H9 (cell line): ENCODE results near the gene ACBD6. TPM values are rescaled to one million over a fixed set of nuclear protein-coding genes. Genes with fewer than 3 reads are reported as not detected.

Experiments used
- DNase-seq: peaks from one replicate; pipeline ENCODE4 v3.0.0-alpha.2; 2017
- H2AFZ ChIP-seq: one replicate; pipeline ENCODE4 v1.6.1; 2013; ENCODE audit warnings: mild to moderate bottlenecking, low read length, control low read depth, moderate library complexity
- H2AK5ac ChIP-seq: 2 replicates; pipeline ENCODE4 v1.6.1; 2013; ENCODE audit warnings: low read length, control low read depth, mixed read lengths; ENCODE audit not compliant: insufficient read length
- H2BK120ac ChIP-seq: one replicate; pipeline ENCODE4 v1.6.1; 2013; ENCODE audit warnings: low read depth, mild to moderate bottlenecking, low read length, control low read depth, inconsistent platforms; ENCODE audit not compliant: poor library complexity, severe bottlenecking
- H2BK12ac ChIP-seq: 2 replicates; pipeline ENCODE4 v1.6.1; 2013; ENCODE audit warnings: low read length, control low read depth, mixed read lengths, low read depth; ENCODE audit not compliant: insufficient read length
- H2BK15ac ChIP-seq: 2 replicates; pipeline ENCODE4 v1.6.1; 2013; ENCODE audit warnings: low read depth, low read length, control low read depth
- H2BK20ac ChIP-seq: one replicate; pipeline ENCODE4 v1.6.1; 2013; ENCODE audit warnings: low read depth, mild to moderate bottlenecking, low read length, control low read depth, inconsistent platforms; ENCODE audit not compliant: poor library complexity, severe bottlenecking
- H2BK5ac ChIP-seq: 2 replicates; pipeline ENCODE4 v1.6.1; 2013; ENCODE audit warnings: low read length, control low read depth, mixed read lengths; ENCODE audit not compliant: insufficient read length
- H3K14ac ChIP-seq: 2 replicates; pipeline ENCODE4 v1.6.1; 2013; ENCODE audit warnings: low read length, control low read depth; ENCODE audit not compliant: insufficient read depth
- H3K18ac ChIP-seq: 2 replicates; pipeline ENCODE4 v1.6.1; 2013; ENCODE audit warnings: low read depth, mild to moderate bottlenecking, mixed read lengths, low read length, control low read depth; ENCODE audit not compliant: insufficient read length
- H3K23ac ChIP-seq: 2 replicates; pipeline ENCODE4 v1.6.1; 2013; ENCODE audit warnings: low read length, control low read depth, mixed read lengths, low read depth; ENCODE audit not compliant: insufficient read length
- H3K23me2 ChIP-seq: 2 replicates; pipeline ENCODE4 v1.6.1; 2013; ENCODE audit warnings: low read depth, mild to moderate bottlenecking, mixed read lengths, low read length, control low read depth; ENCODE audit not compliant: insufficient read length, poor library complexity, severe bottlenecking
- H3K27ac ChIP-seq: 2 replicates; pipeline ENCODE4 v1.5.1; 2013; ENCODE audit warnings: low read length, control low read depth, mixed read lengths, low read depth; ENCODE audit not compliant: insufficient read length
- H3K27me3 ChIP-seq: 2 replicates; pipeline ENCODE4 v1.6.1; 2013; ENCODE audit warnings: low read length, control low read depth, inconsistent platforms; ENCODE audit not compliant: insufficient read depth
- H3K4ac ChIP-seq: 2 replicates; pipeline ENCODE4 v1.6.1; 2013; ENCODE audit warnings: low read depth, mild to moderate bottlenecking, control low read depth, inconsistent platforms, low read length, moderate library complexity
- H3K4me1 ChIP-seq: 2 replicates; pipeline ENCODE4 v1.6.1; 2013; ENCODE audit warnings: low read length, control low read depth, inconsistent platforms; ENCODE audit not compliant: insufficient read depth
- H3K4me2 ChIP-seq: 2 replicates; pipeline ENCODE4 v1.6.1; 2013; ENCODE audit warnings: low read length, control low read depth, mixed read lengths; ENCODE audit not compliant: insufficient read length, insufficient read depth
- H3K56ac ChIP-seq: 2 replicates; pipeline ENCODE4 v1.6.1; 2013; ENCODE audit warnings: low read depth, mild to moderate bottlenecking, mixed read lengths, low read length, control low read depth; ENCODE audit not compliant: insufficient read length
- H3K79me1 ChIP-seq: 2 replicates; pipeline ENCODE4 v1.6.1; 2013; ENCODE audit warnings: low read depth, mild to moderate bottlenecking, moderate library complexity, low read length, control low read depth, inconsistent platforms; ENCODE audit not compliant: insufficient read depth, poor library complexity, severe bottlenecking
- H3K79me2 ChIP-seq: 2 replicates; pipeline ENCODE4 v1.6.1; 2013; ENCODE audit warnings: low read length, control low read depth, inconsistent platforms; ENCODE audit not compliant: insufficient read depth
- H3K9ac ChIP-seq: 2 replicates; pipeline ENCODE4 v1.6.1; 2013; ENCODE audit warnings: low read length, control low read depth, mixed read lengths; ENCODE audit not compliant: insufficient read length; ENCODE audit errors: extremely low read depth
- H3K9me3 ChIP-seq: one replicate; pipeline ENCODE4 v1.6.1; 2013; ENCODE audit warnings: low read depth, low read length, inconsistent platforms; ENCODE audit not compliant: control insufficient read depth
- H3T11ph ChIP-seq: one replicate; pipeline ENCODE4 v1.6.1; 2013; ENCODE audit warnings: mild to moderate bottlenecking, low read length, control low read depth, inconsistent platforms
- H4K20me1 ChIP-seq: one replicate; pipeline ENCODE4 v1.6.1; 2013; ENCODE audit not compliant: control insufficient read depth, insufficient read length, insufficient read depth
- H4K5ac ChIP-seq: 2 replicates; pipeline ENCODE4 v1.6.1; 2013; ENCODE audit warnings: low read depth, mild to moderate bottlenecking, mixed read lengths, low read length, control low read depth; ENCODE audit not compliant: insufficient read length
- H4K8ac ChIP-seq: replicated peaks from 2 replicates; pipeline ENCODE4 v1.6.1; 2013; ENCODE audit warnings: low read length, control low read depth, mixed read lengths, low read depth; ENCODE audit not compliant: insufficient read length
- H4K91ac ChIP-seq: 2 replicates; pipeline ENCODE4 v1.6.1; 2013; ENCODE audit warnings: low read depth, mild to moderate bottlenecking, moderate library complexity, mixed read lengths, low read length, control low read depth; ENCODE audit not compliant: insufficient read length
- H3K27ac Mint-ChIP-seq, 3 experiments: 2 replicates in 2 of 3; 3 replicates in 1 of 3; pipeline ENCODE4 v1.8.0; 2020 to 2021; ENCODE audit warnings: mixed read lengths in 3 of 3, mild to moderate bottlenecking in 1 of 3, moderate library complexity in 1 of 3
- H3K27me3 Mint-ChIP-seq: 2 replicates; pipeline ENCODE4 v1.8.0; 2021; ENCODE audit warnings: low read depth, mild to moderate bottlenecking, moderate library complexity, mixed read lengths
- H3K36me3 Mint-ChIP-seq, 3 experiments: 2 replicates in 2 of 3; 3 replicates in 1 of 3; pipeline ENCODE4 v1.8.0; 2020 to 2021; ENCODE audit warnings: low read depth in 3 of 3, mixed read lengths in 3 of 3; ENCODE audit not compliant: insufficient read depth in 1 of 3
- H3K4me1 Mint-ChIP-seq, 2 experiments: 2 replicates each; pipeline ENCODE4 v1.8.0; 2020; ENCODE audit warnings: mixed read lengths in 2 of 2
- H3K4me3 Mint-ChIP-seq, 2 experiments: 2 replicates in 1 of 2; 3 replicates in 1 of 2; pipeline ENCODE4 v1.8.0; 2020 to 2021; ENCODE audit warnings: mild to moderate bottlenecking in 2 of 2, mixed read lengths in 2 of 2, moderate library complexity in 1 of 2
- H3K9me3 Mint-ChIP-seq, 2 experiments: 2 replicates in 1 of 2; 3 replicates in 1 of 2; pipeline ENCODE4 v1.8.0; 2020; ENCODE audit warnings: mild to moderate bottlenecking in 2 of 2, mixed read lengths in 2 of 2, moderate library complexity in 1 of 2
- CTCF ChIP-seq: fragments of 200-600 bp; sonication (generic); conservative IDR thresholded peaks from 3 replicates; pipeline ENCODE4 v1.8.0; 2021; ENCODE audit warnings: antibody characterized with exemption, mild to moderate bottlenecking
- whole genome bisulfite sequencing: extraction: QIAGEN DNeasy Blood & Tissue Kit; methylation state at CpG from one replicate; pipeline ENCODE4 v1.1.7; 2013; ENCODE audit warnings: missing lambda C conversion rate, low lambda C conversion rate, mixed read lengths; ENCODE audit not compliant: insufficient read length; ENCODE audit errors: extremely low coverage; 5-methylcytosine and 5-hydroxymethylcytosine counted together
- total RNA-seq: library from RNA; stranded (reverse); gene quantifications from 2 replicates; pipeline ENCODE4 v1.2.1, GENCODE V29; 2021

Gene ACBD6
- total RNA-seq, 1 experiment from 2014 or later = 51.4 TPM

GRCh38 chr1:180515364-180515763, 13.0 kb upstream of the ACBD6 start:
- Histone ChIP-seq H4K8ac (no peak overlapping the region), H2BK5ac (no peak overlapping the region), H3K4me2 (no peak overlapping the region), H3K79me2 (no peaks in the 10 kb centered on the region), H3K56ac (no peak overlapping the region), H3K9ac (no peak overlapping the region), H4K91ac (no peak overlapping the region), H4K5ac (no peak overlapping the region), H3T11ph (no peak overlapping the region), H3K27ac (no peak overlapping the region), H3K23me2 (no peaks in the 10 kb centered on the region), H3K18ac (no peak overlapping the region), H3K9me3 (no peaks in the 10 kb centered on the region), H2BK12ac (no peak overlapping the region), H2BK20ac (no peak overlapping the region), H3K27me3 (no peaks in the 10 kb centered on the region), H2AK5ac (no peak overlapping the region), H3K4me1 (no peaks in the 10 kb centered on the region), H3K79me1 (no peaks in the 10 kb centered on the region), H3K4ac (no peak overlapping the region), H2BK120ac (no peak overlapping the region), H4K20me1 (no peaks in the 10 kb centered on the region), H2BK15ac (no peak overlapping the region), H3K14ac (no peak overlapping the region), H3K23ac (no peak overlapping the region), H2AFZ (no peak overlapping the region)
- TF ChIP-seq CTCF = no peak
- Mint-ChIP-seq H3K9me3 (peaks cover 5% of the 10 kb centered on the region in 2 experiments; a peak in 4 of 5 replicates), H3K4me1 (peaks cover 13 to 20% of the 10 kb centered on the region in 2 experiments), H3K27ac (no peak overlapping the region), H3K4me3 (no peak overlapping the region), H3K36me3 (peaks cover 0 to 14% (median 0%) of the 10 kb centered on the region in 3 experiments; a peak in 2 of 7 replicates), H3K27me3 (no peaks in the 10 kb centered on the region)
- no CpG with 5 or more reads among the region's 3 CpGs for WGBS
- no peak for DNase-seq
